Esophagus muscularis mucosa (tissue), 4 donors: Measurements from ENCODE around the gene SMARCA1. TPM values are rescaled to one million over a fixed set of nuclear protein-coding genes. Genes with fewer than 3 reads are reported as not detected.
"Not testable (repeated sequence)": the region's sequence is repeated elsewhere in the genome, so short reads cannot be mapped to it uniquely, and the experiment has no call there.

Experiments
- DNase-seq: peaks from one replicate; pipeline ENCODE4 v3.0.0-alpha.2; 2017; ENCODE audit errors: extremely low spot score
- H3K27ac ChIP-seq, 4 donors: fragments of 200-600 bp; sonication (generic); replicated peaks in 1 of 4; 1 replicate in 3 of 4; 2 replicates in 1 of 4; pipeline ENCODE4 v1.5.1; 2016 to 2019; ENCODE audit warnings: mild to moderate bottlenecking in 1 of 4
- H3K27me3 ChIP-seq, 4 donors: fragments of 200-600 bp; sonication (generic); one replicate each; pipeline versions ENCODE4 v1.5.1 to v1.6.0; 2016 to 2019
- H3K36me3 ChIP-seq, 4 donors: fragments of 200-600 bp; sonication (generic); one replicate each; pipeline ENCODE4 v1.5.1; 2016 to 2019
- H3K4me1 ChIP-seq, 4 donors: fragments of 200-600 bp; sonication (generic); one replicate each; pipeline ENCODE4 v1.5.1; 2016 to 2019
- H3K4me3 ChIP-seq, 4 donors: fragments of 200-600 bp; sonication (generic); 1 replicate in 2 of 4; 2 replicates in 2 of 4; pipeline ENCODE4 v1.5.1; 2016 to 2019; ENCODE audit warnings: mild to moderate bottlenecking in 4 of 4, moderate library complexity in 1 of 4
- H3K9me3 ChIP-seq, 4 donors: fragments of 200-600 bp; sonication (generic); 1 replicate in 3 of 4; 2 replicates in 1 of 4; pipeline ENCODE4 v1.5.1; 2016 to 2019
- CTCF ChIP-seq, 3 experiments: fragments of 200-600 bp in 2 of 3; fragments of 450-650 bp in 1 of 3; sonication (generic) in 2 of 3; IDR thresholded peaks; one replicate each; pipeline ENCODE4 v1.5.1; 2017 to 2019; ENCODE audit warnings: antibody characterized with exemption in 3 of 3, mild to moderate bottlenecking in 2 of 3, moderate library complexity in 1 of 3
- EP300 ChIP-seq: sonication (generic); formaldehyde crosslinking; IDR thresholded peaks from one replicate; pipeline ENCODE4 v1.6.1; 2017; ENCODE audit warnings: antibody characterized with exemption
- POLR2A ChIP-seq: fragments of 450-650 bp; IDR thresholded peaks from one replicate; pipeline ENCODE4 v1.6.1; 2017; ENCODE audit warnings: antibody characterized with exemption, moderate library complexity, mild to moderate bottlenecking, low read depth
- POLR2AphosphoS5 ChIP-seq, 2 donors: sonication (generic); formaldehyde crosslinking; IDR thresholded peaks; one replicate each; pipeline ENCODE4 v1.6.1; 2017; ENCODE audit warnings: antibody characterized with exemption in 2 of 2
- WGBS: methylation state at CpG from one replicate; pipeline ENCODE4 v1.1.5; 2018; 5-methylcytosine and 5-hydroxymethylcytosine counted together
- intact Hi-C: fragments of 100-400 bp; cut with DNase I; formaldehyde crosslinking; loops from one replicate; pipeline ENCODE4 v1.15.1; 2023
- total RNA-seq, 4 donors: library from RNA; depleted of rRNA; stranded (reverse); fragments of >200 nt; gene quantifications; one replicate each; pipeline versions ENCODE4 v1.1.0 to v1.2.1, GENCODE V29; 2016

Gene SMARCA1
- total RNA-seq, 4 donors from 2014 or later, result 52.2 to 60.6 (median 55.7) TPM

- intact Hi-C loops, result no loop called here
- no peak overlapping the region for H3K27ac ChIP-seq
- TF ChIP-seq POLR2A (no peak), CTCF (IDR thresholded peaks at IDR 0.05) (no peak), POLR2AphosphoS5 (IDR thresholded peaks at IDR 0.05) (no peak), EP300 (no peak)
- H3K27me3 ChIP-seq, result no peaks in the 10 kb centered on the region
- no peak overlapping the region for H3K4me3 ChIP-seq
- peaks cover 6 to 61% (median 41%) of the 10 kb centered on the region in 4 donors for H3K36me3 ChIP-seq
- WGBS, result 63% methylated on average over 3 of the region's 3 CpGs
- no peaks in the 10 kb centered on the region for H3K9me3 ChIP-seq
- DNase-seq, result no peak
- H3K4me1 ChIP-seq, result peaks cover 4 to 20% (median 11%) of the 10 kb centered on the region in 4 donors
Observed at GRCh38 chrX:129561453-129561852, 38.2 kb upstream of the SMARCA1 start.

- peaks cover 6 to 68% (median 42%) of the 10 kb centered on the region in 4 donors for H3K36me3 ChIP-seq
- TF ChIP-seq CTCF (IDR thresholded peaks at IDR 0.05) (no peak), EP300 (no peak), POLR2A (no peak), POLR2AphosphoS5 (IDR thresholded peaks at IDR 0.05) (no peak)
- H3K27me3 ChIP-seq, result no peaks in the 10 kb centered on the region
- 97% methylated on average over 1 of the region's 1 CpG for WGBS
- no peaks in the 10 kb centered on the region for H3K9me3 ChIP-seq
- H3K4me3 ChIP-seq, result no peak overlapping the region
- no peak overlapping the region for H3K27ac ChIP-seq
- DNase-seq, result no peak
- intact Hi-C loops, result no loop called here
- H3K4me1 ChIP-seq, result peaks cover 0 to 5% (median 0%) of the 10 kb centered on the region in 4 donors
Observed at GRCh38 chrX:129559783-129560182, 36.5 kb upstream of the SMARCA1 start.

- Histone ChIP-seq H3K36me3 (peaks cover 6 to 61% (median 36%) of the 10 kb centered on the region in 4 donors), H3K9me3 (no peaks in the 10 kb centered on the region), H3K27ac (peak overlapping the region in 2 of 4 donors; percentile 10 to 38), H3K27me3 (no peaks in the 10 kb centered on the region), H3K4me3 (no peak overlapping the region), H3K4me1 (peaks cover 0 to 5% (median 0%) of the 10 kb centered on the region in 4 donors)
- TF ChIP-seq POLR2AphosphoS5 (IDR thresholded peaks at IDR 0.05) (no peak), POLR2A (no peak), EP300 (no peak), CTCF (IDR thresholded peaks at IDR 0.05) (no peak)
- 67% methylated on average over 1 of the region's 1 CpG for WGBS
- no peak for DNase-seq
- intact Hi-C loops, result no loop called here
Observed at GRCh38 chrX:129557844-129558480, 34.7 kb upstream of the SMARCA1 start.

- Histone ChIP-seq H3K36me3 (peaks cover 0 to 50% (median 26%) of the 10 kb centered on the region in 4 donors), H3K4me3 (no peak overlapping the region), H3K9me3 (no peaks in the 10 kb centered on the region), H3K27me3 (no peaks in the 10 kb centered on the region), H3K4me1 (peaks cover 0 to 5% (median 0%) of the 10 kb centered on the region in 4 donors), H3K27ac (no peak overlapping the region)
- intact Hi-C loops, result no loop called here
- no peak for TF ChIP-seq EP300
- no peak for TF ChIP-seq POLR2AphosphoS5 (IDR thresholded peaks at IDR 0.05)
- WGBS, result 85% methylated on average over 5 of the region's 5 CpGs
- no peak for DNase-seq
Observed at GRCh38 chrX:129556806-129557315, 33.6 kb upstream of the SMARCA1 start.

- H3K27me3 ChIP-seq, H3K27ac ChIP-seq, DNase-seq, H3K4me3 ChIP-seq, H3K9me3 ChIP-seq, H3K4me1 ChIP-seq, intact Hi-C loops: not testable (repeated sequence)
- peaks cover 0 to 32% (median 17%) of the 10 kb centered on the region in 4 donors for H3K36me3 ChIP-seq
- 97% methylated on average over 8 of the region's 8 CpGs for WGBS
Observed at GRCh38 chrX:129554816-129555215, 31.5 kb upstream of the SMARCA1 start.
